Liver (tissue), 9 donors: Measurements from ENCODE around the gene PAQR7. TPM values are rescaled to one million over a fixed set of nuclear protein-coding genes. Genes with fewer than 3 reads are reported as not detected.

Experiments
- DNase-seq: peaks from one replicate; pipeline ENCODE4 v3.0.0-alpha.2; 2017; ENCODE audit warnings: low spot score
- H3K27ac ChIP-seq, 2 donors: one replicate each; pipeline ENCODE4 v1.7.0; 2013; ENCODE audit warnings: inconsistent platforms in 2 of 2, low read length in 2 of 2, control low read depth in 1 of 2, low read depth in 1 of 2, mild to moderate bottlenecking in 1 of 2
- H3K27me3 ChIP-seq, 4 donors: one replicate each; pipeline versions ENCODE4 v1.6.1 to v1.7.0; 2013; ENCODE audit warnings: low read length in 3 of 4, inconsistent platforms in 1 of 4, mild to moderate bottlenecking in 1 of 4, moderate library complexity in 1 of 4; ENCODE audit not compliant: control insufficient read depth in 4 of 4, insufficient read depth in 4 of 4
- H3K36me3 ChIP-seq, 4 donors: one replicate each; pipeline versions ENCODE4 v1.6.1 to v1.7.0; 2013; ENCODE audit warnings: low read length in 3 of 4, mild to moderate bottlenecking in 3 of 4, low read depth in 1 of 4, moderate library complexity in 1 of 4; ENCODE audit not compliant: control insufficient read depth in 4 of 4, insufficient read depth in 3 of 4
- H3K4me1 ChIP-seq, 4 donors: one replicate each; pipeline versions ENCODE4 v1.6.1 to v1.7.0; 2013; ENCODE audit warnings: low read length in 3 of 4, mild to moderate bottlenecking in 3 of 4, moderate library complexity in 1 of 4; ENCODE audit not compliant: control insufficient read depth in 4 of 4, insufficient read depth in 4 of 4
- H3K4me3 ChIP-seq, 3 donors: one replicate each; pipeline versions ENCODE4 v1.6.1 to v1.7.0; 2013; ENCODE audit warnings: low read length in 3 of 3, control low read depth in 1 of 3, low read depth in 1 of 3, mild to moderate bottlenecking in 1 of 3
- H3K9ac ChIP-seq, 2 donors: one replicate each; pipeline ENCODE4 v1.7.0; 2013; ENCODE audit warnings: low read length in 2 of 2, mild to moderate bottlenecking in 2 of 2, moderate library complexity in 2 of 2, control low read depth in 1 of 2, low read depth in 1 of 2
- H3K9me3 ChIP-seq, 4 donors: one replicate each; pipeline versions ENCODE4 v1.6.1 to v1.7.0; 2013; ENCODE audit warnings: low read length in 3 of 4; ENCODE audit not compliant: control insufficient read depth in 4 of 4
- ATF3 ChIP-seq: IDR thresholded peaks from 2 replicates; pipeline ENCODE4 v1.6.1; 2016; ENCODE audit warnings: antibody characterized with exemption
- CTCF ChIP-seq: fragments of 150-350 bp; IDR thresholded peaks from 2 replicates; pipeline ENCODE4 v1.5.1; 2017; ENCODE audit warnings: improper control_type of control experiment, low read depth, low read length; ENCODE audit not compliant: missing input control
- EGR1 ChIP-seq, 2 donors: IDR thresholded peaks; 2 replicates each; pipeline ENCODE4 v1.6.1; 2016 to 2018; ENCODE audit warnings: antibody characterized with exemption in 2 of 2, low read depth in 2 of 2
- FOXA1 ChIP-seq: IDR thresholded peaks from 2 replicates; pipeline ENCODE4 v1.6.1; 2016; ENCODE audit warnings: antibody characterized with exemption
- FOXA2 ChIP-seq: IDR thresholded peaks from 2 replicates; pipeline ENCODE4 v1.6.1; 2016; ENCODE audit warnings: antibody characterized with exemption
- GABPA ChIP-seq, 2 donors: IDR thresholded peaks in 1 of 2; conservative IDR thresholded peaks in 1 of 2; 2 replicates each; pipeline ENCODE4 v1.6.1; 2016; ENCODE audit warnings: antibody characterized with exemption in 2 of 2, mild to moderate bottlenecking in 1 of 2, moderate library complexity in 1 of 2
- HNF4A ChIP-seq, 2 donors: conservative IDR thresholded peaks; 2 replicates each; pipeline ENCODE4 v1.6.1; 2016; ENCODE audit warnings: antibody characterized with exemption in 2 of 2, mild to moderate bottlenecking in 2 of 2
- HNF4G ChIP-seq: IDR thresholded peaks from 2 replicates; pipeline ENCODE4 v1.6.1; 2016; ENCODE audit warnings: antibody characterized with exemption
- JUND ChIP-seq, 2 donors: IDR thresholded peaks; 2 replicates each; pipeline ENCODE4 v1.6.1; 2016; ENCODE audit warnings: antibody characterized with exemption in 2 of 2
- NR2F2 ChIP-seq: IDR thresholded peaks from 2 replicates; pipeline ENCODE4 v1.6.1; 2016; ENCODE audit warnings: antibody characterized with exemption
- RAD21 ChIP-seq, 2 donors: IDR thresholded peaks; 2 replicates each; pipeline ENCODE4 v1.6.1; 2016; ENCODE audit warnings: antibody characterized with exemption in 2 of 2, mild to moderate bottlenecking in 2 of 2
- REST ChIP-seq: IDR thresholded peaks from 2 replicates; pipeline ENCODE4 v1.6.1; 2016; ENCODE audit warnings: antibody characterized with exemption, mild to moderate bottlenecking
- RXRA ChIP-seq, 2 donors: IDR thresholded peaks; 2 replicates each; pipeline ENCODE4 v1.6.1; 2017 to 2018; ENCODE audit warnings: antibody characterized with exemption in 2 of 2, mild to moderate bottlenecking in 1 of 2
- SP1 ChIP-seq: IDR thresholded peaks from 2 replicates; pipeline ENCODE4 v1.6.1; 2018; ENCODE audit warnings: antibody characterized with exemption, mild to moderate bottlenecking
- TAF1 ChIP-seq: conservative IDR thresholded peaks from 2 replicates; pipeline ENCODE4 v1.6.1; 2016; ENCODE audit warnings: antibody characterized with exemption, mild to moderate bottlenecking
- YY1 ChIP-seq: IDR thresholded peaks from 2 replicates; pipeline ENCODE4 v1.6.1; 2016; ENCODE audit warnings: antibody characterized with exemption, mild to moderate bottlenecking
- ZBTB33 ChIP-seq: IDR thresholded peaks from 2 replicates; pipeline ENCODE4 v1.6.1; 2016; ENCODE audit warnings: antibody characterized with exemption
- WGBS: extraction: QIAGEN DNeasy Blood & Tissue Kit; methylation state at CpG from one replicate; pipeline ENCODE4 v1.1.7; 2013; 5-methylcytosine and 5-hydroxymethylcytosine counted together
- polyA plus RNA-seq, 2 donors: library from polyadenylated mRNA; stranded (reverse) in 1 of 2; unstranded in 1 of 2; fragments of 200-250 nt in 1 of 2; fragments of >200 nt in 1 of 2; fragmentation: Nextera tagmentation in 1 of 2; extraction: Ambion mirVana in 1 of 2; gene quantifications; one replicate each; pipeline versions ENCODE4 v1.2.1 to v1.2.3, GENCODE V29; 2013 to 2015
- total RNA-seq, 2 donors: library from RNA; depleted of rRNA; stranded (reverse); fragments of >200 nt; gene quantifications; one replicate each; pipeline ENCODE4 v1.2.3, GENCODE V29; 2014
- TF ChIP-seq, protein P1 (sequence below): IDR thresholded peaks from 2 replicates; pipeline ENCODE4 v1.6.1; 2016; ENCODE audit warnings: antibody characterized with exemption
- donor health status: healthy.
- donor health status: healthy.
- donor health status: healthy.
- donor health status: healthy.
- donor health status: healthy.

Gene PAQR7
- total and polyA plus RNA-seq, 4 donors, result 1.5 to 9.0 (median 1.8) TPM

- no peaks in the 10 kb centered on the region for H3K27me3 ChIP-seq
- no peak for TF ChIP-seq JUND (IDR thresholded peaks at IDR 0.05)
- no peak for TF ChIP-seq NR2F2
- TF ChIP-seq ZBTB33, result no peak
- TF ChIP-seq SP1, result no peak
- TF ChIP-seq, protein P1, sequence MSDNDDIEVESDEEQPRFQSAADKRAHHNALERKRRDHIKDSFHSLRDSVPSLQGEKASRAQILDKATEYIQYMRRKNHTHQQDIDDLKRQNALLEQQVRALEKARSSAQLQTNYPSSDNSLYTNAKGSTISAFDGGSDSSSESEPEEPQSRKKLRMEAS, result no peak
- no peak for TF ChIP-seq RXRA (IDR thresholded peaks at IDR 0.05)
- H3K4me1 ChIP-seq, result peaks cover 11 to 39% (median 28%) of the 10 kb centered on the region in 4 donors
Measured at GRCh38 chr1:25878690-25879089, 3.2 kb upstream of the PAQR7 start.

DNA sequence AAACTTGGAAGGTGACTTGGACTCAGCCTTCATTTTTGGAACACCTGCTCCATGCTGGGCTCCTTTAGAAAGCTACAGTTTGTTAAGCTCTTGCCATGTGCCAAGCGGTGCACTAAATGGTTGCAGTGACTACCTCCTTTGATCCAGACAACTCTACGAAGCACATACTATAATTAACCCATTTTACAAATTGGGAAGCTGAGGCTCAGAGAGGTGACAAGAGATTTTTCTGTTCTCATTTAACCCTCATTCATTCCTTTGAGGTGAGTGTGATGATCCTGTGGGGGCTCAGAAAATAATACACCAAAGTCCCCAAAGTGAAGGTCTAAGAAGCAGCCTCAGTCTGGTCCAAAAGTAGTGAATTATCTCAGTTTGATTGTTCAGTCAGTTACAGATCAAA is 1.6 kb upstream of the PAQR7 start:
- H3K4me3 ChIP-seq, result no peak overlapping the region
- no peak for TF ChIP-seq FOXA2
- TF ChIP-seq HNF4G, result no peak
- no peak for TF ChIP-seq YY1
- no peak for TF ChIP-seq GABPA (IDR thresholded peaks at IDR 0.05 in 1 of 2, conservative IDR thresholded peaks at IDR 0.05 in 1 of 2)
- no peak for TF ChIP-seq REST
- TF ChIP-seq, protein P1, result no peak
- no peak for TF ChIP-seq TAF1
- no peak for TF ChIP-seq CTCF
- no peak for TF ChIP-seq ATF3
- no peak for TF ChIP-seq SP1
- TF ChIP-seq RXRA (IDR thresholded peaks at IDR 0.05), result no peak
- no peak for TF ChIP-seq RAD21 (IDR thresholded peaks at IDR 0.05)
- no peak for TF ChIP-seq JUND (IDR thresholded peaks at IDR 0.05)
- TF ChIP-seq NR2F2, result no peak
- TF ChIP-seq HNF4A (conservative IDR thresholded peaks at IDR 0.05), result no peak
- TF ChIP-seq ZBTB33, result no peak
- TF ChIP-seq EGR1 (IDR thresholded peaks at IDR 0.05; ENCODE audit: low read depth in 2 of 2), result no peak
- no peak for TF ChIP-seq FOXA1
- DNase-seq, result no peak
- peaks cover 12 to 54% (median 44%) of the 10 kb centered on the region in 4 donors for H3K4me1 ChIP-seq
- no peak overlapping the region for H3K27ac ChIP-seq
- H3K9me3 ChIP-seq, result no peaks in the 10 kb centered on the region
- no peaks in the 10 kb centered on the region for H3K36me3 ChIP-seq
- no peaks in the 10 kb centered on the region for H3K27me3 ChIP-seq
- H3K9ac ChIP-seq, result no peak overlapping the region
- 94% methylated on average over 2 of the region's 2 CpGs for WGBS

More at GRCh38 chr1:25878690-25879089, 3.2 kb upstream of the PAQR7 start:
- no peak for DNase-seq
- Histone ChIP-seq H3K36me3 (no peaks in the 10 kb centered on the region), H3K27ac (no peak overlapping the region), H3K4me3 (no peak overlapping the region), H3K9ac (no peak overlapping the region), H3K9me3 (no peaks in the 10 kb centered on the region)
- WGBS, result 94% methylated on average over 5 of the region's 5 CpGs
